H1 (cell line): Measurements from ENCODE around the gene KLHDC7A. TPM values are rescaled to one million over a fixed set of nuclear protein-coding genes. Genes with fewer than 3 reads are reported as not detected.

Experiments used
- CTCF ChIA-PET: fragments of 300-600 bp; sonication (Branson Sonifier 250); formaldehyde crosslinking; loops from one replicate; lab custom pipeline; 2021; ENCODE audit not compliant: partially characterized antibody; lab: Charles Lee
- POLR2A ChIA-PET: fragments of 300-600 bp; sonication (Branson Sonifier 250); formaldehyde crosslinking; loops from one replicate; lab custom pipeline; 2021; ENCODE audit warnings: inconsistent platforms; ENCODE audit not compliant: partially characterized antibody; lab: Charles Lee
- DNase-seq, 2 experiments: peaks; one replicate each; pipeline versions ENCODE4 v3.0.0 to v3.0.0-alpha.2; 2010 to 2022; ENCODE audit warnings: low spot score in 2 of 2, low read depth in 1 of 2, mixed read lengths in 1 of 2
- FAIRE-seq: peaks from 2 replicates; lab custom pipeline; 2011; peaks lifted over from hg19 to GRCh38; lab: Jason Lieb, UNC
- H2AFZ ChIP-seq: 2 replicates; pipeline ENCODE4 v1.8.1; 2012; ENCODE audit warnings: low read length, inconsistent platforms
- H2AK5ac ChIP-seq: 2 replicates; pipeline ENCODE4 v1.6.1; 2013; ENCODE audit warnings: low read depth, low read length
- H2BK120ac ChIP-seq: replicated peaks from 2 replicates; pipeline ENCODE3; 2013; ENCODE audit warnings: low read depth, low read length, inconsistent platforms
- H2BK12ac ChIP-seq: 2 replicates; pipeline ENCODE4 v1.6.1; 2013; ENCODE audit warnings: low read depth, low read length
- H2BK15ac ChIP-seq: 2 replicates; pipeline ENCODE4 v1.6.1; 2013; ENCODE audit warnings: low read length
- H2BK20ac ChIP-seq: 2 replicates; pipeline ENCODE4 v1.6.1; 2013; ENCODE audit warnings: low read length
- H2BK5ac ChIP-seq: 2 replicates; pipeline ENCODE4 v1.6.1; 2013; ENCODE audit warnings: low read depth, low read length
- H3K14ac ChIP-seq: 2 replicates; pipeline ENCODE4 v1.6.1; 2013; ENCODE audit warnings: inconsistent platforms; ENCODE audit not compliant: insufficient read length
- H3K18ac ChIP-seq: 2 replicates; pipeline ENCODE4 v1.6.1; 2013; ENCODE audit warnings: low read length; ENCODE audit errors: extremely low read depth
- H3K23ac ChIP-seq: 2 replicates; pipeline ENCODE4 v1.6.1; 2013; ENCODE audit warnings: inconsistent platforms; ENCODE audit not compliant: insufficient read length
- H3K23me2 ChIP-seq: 2 replicates; pipeline ENCODE4 v1.6.1; 2013; ENCODE audit warnings: low read depth, low read length
- H3K27ac ChIP-seq: 2 replicates; pipeline ENCODE4 v1.6.1; 2011; ENCODE audit warnings: low read depth, low read length, inconsistent platforms
- H3K27me3 ChIP-seq, 4 experiments: replicated peaks in 1 of 4; 1 replicate in 1 of 4; 2 replicates in 3 of 4; pipeline versions ENCODE4 v1.6.1 to v1.8.1; 2011 to 2013; ENCODE audit warnings: low read length in 3 of 4, mild to moderate bottlenecking in 3 of 4, inconsistent platforms in 2 of 4, mixed read lengths in 2 of 4, moderate library complexity in 1 of 4; ENCODE audit not compliant: control insufficient read depth in 3 of 4, insufficient read depth in 3 of 4; ENCODE audit errors: extremely low read depth in 1 of 4
- H3K36me3 ChIP-seq, 4 experiments: 2 replicates each; pipeline versions ENCODE4 v1.6.1 to v1.8.1; 2011 to 2013; ENCODE audit warnings: mild to moderate bottlenecking in 4 of 4, low read length in 3 of 4, moderate library complexity in 2 of 4, control low read depth in 1 of 4, inconsistent platforms in 1 of 4; ENCODE audit not compliant: insufficient read depth in 4 of 4, control insufficient read depth in 2 of 4
- H3K4ac ChIP-seq: replicated peaks from 2 replicates; pipeline ENCODE3; 2013; ENCODE audit warnings: low read length, low read depth, mixed read lengths, inconsistent platforms; ENCODE audit not compliant: insufficient read length
- H3K4me1 ChIP-seq, 4 experiments: replicated peaks in 1 of 4; 1 replicate in 1 of 4; 2 replicates in 3 of 4; pipeline versions ENCODE4 v1.6.1 to v1.8.1; 2011 to 2013; ENCODE audit warnings: low read length in 3 of 4, inconsistent platforms in 2 of 4, mixed read lengths in 1 of 4; ENCODE audit not compliant: insufficient read depth in 4 of 4, control insufficient read depth in 3 of 4
- H3K4me2 ChIP-seq, 2 experiments: 2 replicates each; pipeline versions ENCODE4 v1.6.1 to v1.8.1; 2011 to 2013; ENCODE audit warnings: low read depth in 2 of 2, low read length in 2 of 2, control low read depth in 1 of 2, inconsistent platforms in 1 of 2, mild to moderate bottlenecking in 1 of 2; ENCODE audit not compliant: insufficient read depth in 1 of 2
- H3K4me3 ChIP-seq, 4 experiments: fragments of 200-600, 300-600 bp in 1 of 4; sonication (generic), shearing (Covaris generic), sonication (Bioruptor Twin) in 1 of 4; 2 replicates each; pipeline versions ENCODE4 v1.5.1 to v1.8.1; 2011 to 2016; ENCODE audit warnings: low read length in 4 of 4, low read depth in 3 of 4, control low read depth in 2 of 4, inconsistent platforms in 2 of 4, mild to moderate bottlenecking in 2 of 4, mixed read lengths in 1 of 4, moderate library complexity in 1 of 4; ENCODE audit not compliant: insufficient read depth in 2 of 4; ENCODE audit errors: extremely low read depth in 1 of 4
- H3K56ac ChIP-seq: replicated peaks from 2 replicates; pipeline ENCODE3; 2013; ENCODE audit warnings: low read depth, mild to moderate bottlenecking, mixed read lengths, low read length, inconsistent platforms; ENCODE audit not compliant: insufficient read length
- H3K79me1 ChIP-seq: 2 replicates; pipeline ENCODE4 v1.6.1; 2013; ENCODE audit warnings: low read depth, low read length, control low read depth
- H3K79me2 ChIP-seq, 2 experiments: 2 replicates each; pipeline versions ENCODE4 v1.6.1 to v1.8.1; 2012 to 2013; ENCODE audit warnings: low read length in 2 of 2, mild to moderate bottlenecking in 2 of 2, inconsistent platforms in 1 of 2; ENCODE audit not compliant: insufficient read depth in 2 of 2, control insufficient read depth in 1 of 2
- H3K9ac ChIP-seq, 4 experiments: replicated peaks in 1 of 4; 1 replicate in 1 of 4; 2 replicates in 3 of 4; pipeline versions ENCODE4 v1.6.1 to v1.8.1; 2011 to 2013; ENCODE audit warnings: low read depth in 3 of 4, low read length in 3 of 4, control low read depth in 2 of 4, mild to moderate bottlenecking in 2 of 4, moderate library complexity in 2 of 4, inconsistent platforms in 1 of 4; ENCODE audit errors: extremely low read depth in 1 of 4
- H3K9me3 ChIP-seq, 2 experiments: 2 replicates each; pipeline versions ENCODE4 v1.6.1 to v1.8.1; 2012 to 2013; ENCODE audit warnings: mild to moderate bottlenecking in 2 of 2, moderate library complexity in 2 of 2, control low read depth in 1 of 2, inconsistent platforms in 1 of 2, low read depth in 1 of 2, low read length in 1 of 2, mixed read lengths in 1 of 2; ENCODE audit not compliant: insufficient read depth in 2 of 2
- H4K20me1 ChIP-seq, 2 experiments: replicated peaks in 1 of 2; 2 replicates each; pipeline versions ENCODE3 to v1.8.1; 2011 to 2013; ENCODE audit warnings: inconsistent platforms in 2 of 2, low read length in 2 of 2, mild to moderate bottlenecking in 1 of 2; ENCODE audit not compliant: insufficient read depth in 2 of 2, control insufficient read depth in 1 of 2
- H4K5ac ChIP-seq: 2 replicates; pipeline ENCODE4 v1.6.1; 2013; ENCODE audit warnings: low read length, low read depth, mixed read lengths, inconsistent platforms; ENCODE audit not compliant: insufficient read length
- H4K8ac ChIP-seq: 2 replicates; pipeline ENCODE4 v1.8.0; 2013; ENCODE audit warnings: mild to moderate bottlenecking, moderate library complexity, low read length, inconsistent platforms; ENCODE audit not compliant: insufficient read depth; ENCODE audit errors: extremely low read depth
- H4K91ac ChIP-seq: replicated peaks from 2 replicates; pipeline ENCODE3; 2013; ENCODE audit warnings: low read length, mixed read lengths, inconsistent platforms; ENCODE audit not compliant: insufficient read length
- CBX8 ChIP-seq: fragments of 300-800, 300-1000 bp; sonication (generic); IDR thresholded peaks from 2 replicates; pipeline ENCODE4 v1.7.1; 2016; ENCODE audit warnings: low read depth, low read length, borderline replicate concordance
- CEBPB ChIP-seq: IDR thresholded peaks from 2 replicates; pipeline ENCODE4 v1.6.1; 2012; ENCODE audit warnings: low read depth, low read length
- EGR1 ChIP-seq: IDR thresholded peaks from 2 replicates; pipeline ENCODE4 v1.6.1; 2011; ENCODE audit warnings: low read depth, low read length, borderline replicate concordance
- EZH2 ChIP-seq: fragments of 200-600 bp; sonication (generic); IDR thresholded peaks from 2 replicates; pipeline ENCODE4 v1.7.1; 2012; ENCODE audit warnings: low read depth, mild to moderate bottlenecking, moderate library complexity, low read length, inconsistent platforms; ENCODE audit not compliant: severe bottlenecking
- GABPA ChIP-seq: IDR thresholded peaks from 2 replicates; pipeline ENCODE4 v1.6.1; 2011; ENCODE audit warnings: mild to moderate bottlenecking, low read length, moderate library complexity, borderline replicate concordance; ENCODE audit not compliant: insufficient read depth
- HDAC2 ChIP-seq, 2 experiments: fragments of 300-600 bp in 1 of 2; sonication (generic) in 1 of 2; IDR thresholded peaks; 2 replicates each; pipeline ENCODE4 v1.6.1; 2011 to 2012; ENCODE audit warnings: low read depth in 2 of 2, low read length in 2 of 2, mild to moderate bottlenecking in 2 of 2, moderate library complexity in 2 of 2, borderline replicate concordance in 1 of 2, inconsistent platforms in 1 of 2
- NRF1 ChIP-seq: IDR thresholded peaks from 2 replicates; pipeline ENCODE4 v1.6.1; 2011; ENCODE audit warnings: mild to moderate bottlenecking, low read depth, low read length, improper control_type of control experiment
- SAP30 ChIP-seq: fragments of 300-600 bp; sonication (generic); IDR thresholded peaks from 2 replicates; pipeline ENCODE4 v1.7.1; 2012; ENCODE audit warnings: low read length, moderate library complexity, mild to moderate bottlenecking, inconsistent platforms; ENCODE audit not compliant: insufficient read depth, insufficient replicate concordance
- SIX5 ChIP-seq: IDR thresholded peaks from 2 replicates; pipeline ENCODE4 v1.6.1; 2011; ENCODE audit warnings: mild to moderate bottlenecking, low read depth, low read length
- SP1 ChIP-seq: IDR thresholded peaks from 2 replicates; pipeline ENCODE4 v1.6.1; 2011; ENCODE audit warnings: low read depth, low read length
- SP4 ChIP-seq: IDR thresholded peaks from 2 replicates; pipeline ENCODE4 v1.6.1; 2012; ENCODE audit warnings: low read length, inconsistent platforms
- TCF12 ChIP-seq: IDR thresholded peaks from 2 replicates; pipeline ENCODE4 v1.6.1; 2011; ENCODE audit warnings: low read depth, mild to moderate bottlenecking, low read length
- WGBS, 2 experiments: shearing (Covaris generic) in 1 of 2; methylation state at CpG; one replicate each; pipeline versions ENCODE4 v1.1.6 to v1.1.7; 2013 to 2015; ENCODE audit warnings: low lambda C conversion rate in 2 of 2, mixed read lengths in 2 of 2, inconsistent platforms in 1 of 2, low coverage in 1 of 2, missing lambda C conversion rate in 1 of 2; ENCODE audit not compliant: insufficient replicate concordance in 2 of 2, insufficient coverage in 1 of 2, insufficient read length in 1 of 2; ENCODE audit errors: extremely low coverage in 1 of 2, missing lambda C conversion rate in 1 of 2; 5-methylcytosine and 5-hydroxymethylcytosine counted together
- polyA plus RNA-seq, 7 experiments: library from polyadenylated mRNA; depleted of rRNA in 3 of 7; stranded (reverse) in 5 of 7; unstranded in 2 of 7; fragments of >200 nt in 5 of 7; fragments of 200-250 nt in 2 of 7; gene quantifications; 1 replicate in 5 of 7; 2 replicates in 1 of 7; 4 replicates in 1 of 7; pipeline versions ENCODE4 v1.2.1 to v1.2.3, GENCODE V29; 2011 to 2013; ENCODE audit warnings: missing spikeins in 2 of 7, mixed read lengths in 2 of 7
- total RNA-seq: library from RNA; stranded (reverse); fragmentation: NEBNext Ultra II Directional; extraction: Animal tissue kit (Norgen Biotek cat#: 25700); gene quantifications from 2 replicates; pipeline ENCODE4 v1.2.1, GENCODE V29; 2021
- TF ChIP-seq, protein P1 (sequence below): IDR thresholded peaks from 2 replicates; pipeline ENCODE4 v1.6.1; 2012; ENCODE audit warnings: low read length, inconsistent platforms

KLHDC7A gene
- total and polyA plus RNA-seq, 2 of the 8 experiments (the other 6 are each of a cell fraction or from before 2014, with no cell fraction given) = 3.9 to 18.9 TPM

DNA sequence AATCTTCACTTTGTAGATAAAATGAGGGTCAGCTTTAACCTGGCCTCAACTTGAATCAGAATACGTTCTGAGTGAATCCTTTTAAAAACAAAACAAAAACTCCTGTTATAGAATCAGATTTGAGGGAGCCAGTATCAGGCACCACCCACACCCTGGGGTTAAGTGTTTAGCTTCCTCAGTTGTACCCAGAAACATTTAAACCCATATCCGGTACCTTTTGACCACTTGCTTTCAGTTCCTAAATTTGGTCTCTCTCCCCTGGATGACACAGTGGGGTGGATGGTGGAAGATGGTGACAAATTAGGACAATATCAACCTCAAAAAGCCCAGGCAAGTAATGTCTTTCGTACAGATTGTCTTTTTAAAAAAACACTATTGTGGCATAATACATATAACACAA is 10.4 kb downstream of the KLHDC7A start:
- Histone ChIP-seq H3K27me3 (no peaks in the 10 kb centered on the region), H3K56ac (no peak overlapping the region), H3K27ac (no peak overlapping the region), H2BK15ac (no peak overlapping the region), H4K5ac (no peak overlapping the region), H3K9me3 (peaks cover 10 to 14% of the 10 kb centered on the region in 2 experiments), H2BK20ac (no peak overlapping the region), H3K23me2 (no peaks in the 10 kb centered on the region), H2AK5ac (no peak overlapping the region), H3K36me3 (no peaks in the 10 kb centered on the region), H3K18ac (no peak overlapping the region), H3K4me3 (no peak overlapping the region), H3K79me1 (no peaks in the 10 kb centered on the region), H2BK120ac (no peak overlapping the region), H2AFZ (no peak overlapping the region), H4K20me1 (no peaks in the 10 kb centered on the region), H4K91ac (no peak overlapping the region), H3K9ac (no peak overlapping the region), H3K79me2 (no peaks in the 10 kb centered on the region), H2BK12ac (no peak overlapping the region), H3K23ac (no peak overlapping the region), H2BK5ac (no peak overlapping the region), H3K14ac (no peak overlapping the region), H3K4me2 (no peak overlapping the region), H3K4me1 (peaks cover 0 to 13% (median 2%) of the 10 kb centered on the region in 4 experiments; a peak in 3 of 7 replicates), H3K4ac (no peak overlapping the region), H4K8ac (no peak overlapping the region)
- CTCF ChIA-PET = interaction anchor here (1.6 kb wide), 1 partner anchor 16 kb away, joined by 5 read pairs; no protein-coding TSS in a partner anchor
- POLR2A ChIA-PET = no interaction called here
- FAIRE-seq (no peak), DNase-seq (no peak)
- 89% methylated on average over 3 of the region's 3 CpGs; no CpG with 5 or more reads in 1 of the 2 experiments for WGBS, 2 experiments
- no peak for TF ChIP-seq HDAC2 (IDR thresholded peaks at IDR 0.05; ENCODE audit: borderline replicate concordance in 1 of 2, low read depth in 2 of 2, low read length in 2 of 2)
- no peak for TF ChIP-seq EZH2
- no peak for TF ChIP-seq CEBPB
- no peak for TF ChIP-seq SP4
- no peak for TF ChIP-seq SP1
- TF ChIP-seq SAP30 = no peak
- TF ChIP-seq TCF12 = no peak
- TF ChIP-seq CBX8 = no peak
- TF ChIP-seq NRF1 = no peak
- no peak for TF ChIP-seq GABPA
- TF ChIP-seq SIX5 = no peak
- TF ChIP-seq EGR1 = no peak
- TF ChIP-seq, protein P1, sequence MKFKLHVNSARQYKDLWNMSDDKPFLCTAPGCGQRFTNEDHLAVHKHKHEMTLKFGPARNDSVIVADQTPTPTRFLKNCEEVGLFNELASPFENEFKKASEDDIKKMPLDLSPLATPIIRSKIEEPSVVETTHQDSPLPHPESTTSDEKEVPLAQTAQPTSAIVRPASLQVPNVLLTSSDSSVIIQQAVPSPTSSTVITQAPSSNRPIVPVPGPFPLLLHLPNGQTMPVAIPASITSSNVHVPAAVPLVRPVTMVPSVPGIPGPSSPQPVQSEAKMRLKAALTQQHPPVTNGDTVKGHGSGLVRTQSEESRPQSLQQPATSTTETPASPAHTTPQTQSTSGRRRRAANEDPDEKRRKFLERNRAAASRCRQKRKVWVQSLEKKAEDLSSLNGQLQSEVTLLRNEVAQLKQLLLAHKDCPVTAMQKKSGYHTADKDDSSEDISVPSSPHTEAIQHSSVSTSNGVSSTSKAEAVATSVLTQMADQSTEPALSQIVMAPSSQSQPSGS = no peak
